Measurements from ENCODE around the gene COL13A1.

Gene COL13A1

GRCh38 chr10:69792341-69792740 is 9.4 kb upstream of the COL13A1 start:
- no peak for DNase-seq (ENCODE audit: low read depth)

GRCh38 chr10:69794673-69795072 is 7.0 kb upstream of the COL13A1 start:
- no peak for DNase-seq (ENCODE audit: low read depth)

GRCh38 chr10:69795242-69795934 is 6.3 kb upstream of the COL13A1 start:
- DNase-seq (ENCODE audit: low read depth) = no peak

- no peak for DNase-seq (ENCODE audit: low read depth)
Measured at GRCh38 chr10:69797959-69798358, 3.7 kb upstream of the COL13A1 start.

GRCh38 chr10:69800109-69800508 is 1.6 kb upstream of the COL13A1 start:
- no peak for DNase-seq (ENCODE audit: low read depth)

- DNase-seq (ENCODE audit: low read depth) = no peak
Measured at GRCh38 chr10:69800665-69801064, 1.0 kb upstream of the COL13A1 start.

- DNase-seq (ENCODE audit: low read depth) = peak; percentile 43
Measured at GRCh38 chr10:69801094-69801433, 642 bp upstream of the COL13A1 start.

- no peak for DNase-seq (ENCODE audit: low read depth)
Measured at GRCh38 chr10:69802424-69803161, 887 bp downstream of the COL13A1 start.

GRCh38 chr10:69803809-69804208 is 2.1 kb downstream of the COL13A1 start:
- no peak for DNase-seq (ENCODE audit: low read depth)

GRCh38 chr10:69804775-69805174 is 3.1 kb downstream of the COL13A1 start:
- no peak for DNase-seq (ENCODE audit: low read depth)

GRCh38 chr10:69807122-69807521 is 5.4 kb downstream of the COL13A1 start:
- DNase-seq (ENCODE audit: low read depth) = no peak

- DNase-seq (ENCODE audit: low read depth) = no peak
Measured at GRCh38 chr10:69807696-69808095, 6.0 kb downstream of the COL13A1 start.

GRCh38 chr10:69809318-69809717 is 7.6 kb downstream of the COL13A1 start:
- DNase-seq (ENCODE audit: low read depth) = no peak

- DNase-seq (ENCODE audit: low read depth) = no peak
Measured at GRCh38 chr10:69810097-69810496, 8.4 kb downstream of the COL13A1 start.

- DNase-seq (ENCODE audit: low read depth) = no peak
Measured at GRCh38 chr10:69810675-69811397, 9.1 kb downstream of the COL13A1 start.

- DNase-seq (ENCODE audit: low read depth) = no peak
Measured at GRCh38 chr10:69813632-69814031, 11.9 kb downstream of the COL13A1 start.

GRCh38 chr10:69814251-69814650 is 12.5 kb downstream of the COL13A1 start:
- DNase-seq (ENCODE audit: low read depth) = no peak

- no peak for DNase-seq (ENCODE audit: low read depth)
Measured at GRCh38 chr10:69815104-69815503, 13.4 kb downstream of the COL13A1 start.

GRCh38 chr10:69816521-69816920 is 14.8 kb downstream of the COL13A1 start:
- DNase-seq (ENCODE audit: low read depth) = no peak

- DNase-seq (ENCODE audit: low read depth) = no peak
Measured at GRCh38 chr10:69817078-69817581, 15.4 kb downstream of the COL13A1 start.

GRCh38 chr10:69818676-69819239 is 17.1 kb downstream of the COL13A1 start:
- DNase-seq (ENCODE audit: low read depth) = no peak

GRCh38 chr10:69819716-69820506 is 18.2 kb downstream of the COL13A1 start:
- no peak for DNase-seq (ENCODE audit: low read depth)

Measured in activated T-cell treated with anti-CD3 and anti-CD28 coated beads for 48 hours (primary cell).